BE2C (cell line): ENCODE results near the gene HLA-F.

Source experiments
- DNase-seq: peaks from one replicate; pipeline ENCODE4 v3.0.0-alpha.2; 2020
- H3K27me3 ChIP-seq: fragments of 250-450 bp; sonication (Bioruptor Pico); 2 replicates; pipeline ENCODE4 v1.5.1; 2020; ENCODE audit warnings: mild to moderate bottlenecking
- H3K36me3 ChIP-seq: fragments of 250-450 bp; sonication (Bioruptor Pico); 2 replicates; pipeline ENCODE4 v1.5.1; 2020; ENCODE audit warnings: mild to moderate bottlenecking
- H3K4me1 ChIP-seq: fragments of 250-450 bp; sonication (Bioruptor Pico); 2 replicates; pipeline ENCODE4 v1.5.1; 2020
- H3K4me3 ChIP-seq: 2 replicates; pipeline ENCODE4 v1.5.1; 2011; ENCODE audit warnings: low read depth, low read length
- H3K9me3 ChIP-seq: fragments of 250-450 bp; sonication (Bioruptor Pico); 2 replicates; pipeline ENCODE4 v1.5.1; 2020
- TF ChIP-seq, protein P1 (sequence below): IDR thresholded peaks from 2 replicates; pipeline ENCODE4 v1.5.1; 2012; ENCODE audit warnings: mild to moderate bottlenecking, low read depth, low read length

Gene HLA-F

DNA sequence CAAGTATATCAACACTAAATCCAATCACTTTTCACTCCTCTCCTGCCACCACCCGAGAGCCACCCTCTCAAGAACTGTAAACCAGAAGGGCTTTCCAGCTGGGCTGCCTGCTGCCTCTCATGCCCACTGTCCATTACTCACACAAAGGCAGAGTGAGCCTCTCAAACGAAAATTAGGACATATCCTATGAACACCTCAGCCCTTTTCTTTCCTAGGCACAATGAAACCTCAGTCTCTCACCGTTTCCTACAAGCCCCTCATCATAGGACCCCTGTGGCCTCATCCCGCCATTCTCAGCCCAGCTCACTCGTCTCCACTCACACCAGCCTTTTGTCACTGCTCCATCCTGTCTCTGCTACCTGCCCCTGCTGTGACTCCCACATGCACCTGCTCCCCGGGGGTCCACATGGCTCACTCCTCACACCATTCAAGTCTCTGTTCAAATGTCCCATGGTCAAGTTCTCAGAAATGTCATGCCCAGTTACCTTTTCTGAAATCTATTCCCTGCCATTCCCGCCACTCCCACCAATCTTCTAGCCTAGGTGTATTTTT is 7.4 kb downstream of the HLA-F start:
- no peaks in the 10 kb centered on the region for H3K4me1 ChIP-seq
- H3K4me3 ChIP-seq, result no peak overlapping the region
- no peak for DNase-seq
- H3K9me3 ChIP-seq, result no peaks in the 10 kb centered on the region; the same call in 1 of the 2 replicates
- TF ChIP-seq, protein P1, sequence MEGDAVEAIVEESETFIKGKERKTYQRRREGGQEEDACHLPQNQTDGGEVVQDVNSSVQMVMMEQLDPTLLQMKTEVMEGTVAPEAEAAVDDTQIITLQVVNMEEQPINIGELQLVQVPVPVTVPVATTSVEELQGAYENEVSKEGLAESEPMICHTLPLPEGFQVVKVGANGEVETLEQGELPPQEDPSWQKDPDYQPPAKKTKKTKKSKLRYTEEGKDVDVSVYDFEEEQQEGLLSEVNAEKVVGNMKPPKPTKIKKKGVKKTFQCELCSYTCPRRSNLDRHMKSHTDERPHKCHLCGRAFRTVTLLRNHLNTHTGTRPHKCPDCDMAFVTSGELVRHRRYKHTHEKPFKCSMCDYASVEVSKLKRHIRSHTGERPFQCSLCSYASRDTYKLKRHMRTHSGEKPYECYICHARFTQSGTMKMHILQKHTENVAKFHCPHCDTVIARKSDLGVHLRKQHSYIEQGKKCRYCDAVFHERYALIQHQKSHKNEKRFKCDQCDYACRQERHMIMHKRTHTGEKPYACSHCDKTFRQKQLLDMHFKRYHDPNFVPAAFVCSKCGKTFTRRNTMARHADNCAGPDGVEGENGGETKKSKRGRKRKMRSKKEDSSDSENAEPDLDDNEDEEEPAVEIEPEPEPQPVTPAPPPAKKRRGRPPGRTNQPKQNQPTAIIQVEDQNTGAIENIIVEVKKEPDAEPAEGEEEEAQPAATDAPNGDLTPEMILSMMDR, result no peak
- peaks cover 21% of the 10 kb centered on the region for H3K27me3 ChIP-seq
- H3K36me3 ChIP-seq, result no peaks in the 10 kb centered on the region

DNA sequence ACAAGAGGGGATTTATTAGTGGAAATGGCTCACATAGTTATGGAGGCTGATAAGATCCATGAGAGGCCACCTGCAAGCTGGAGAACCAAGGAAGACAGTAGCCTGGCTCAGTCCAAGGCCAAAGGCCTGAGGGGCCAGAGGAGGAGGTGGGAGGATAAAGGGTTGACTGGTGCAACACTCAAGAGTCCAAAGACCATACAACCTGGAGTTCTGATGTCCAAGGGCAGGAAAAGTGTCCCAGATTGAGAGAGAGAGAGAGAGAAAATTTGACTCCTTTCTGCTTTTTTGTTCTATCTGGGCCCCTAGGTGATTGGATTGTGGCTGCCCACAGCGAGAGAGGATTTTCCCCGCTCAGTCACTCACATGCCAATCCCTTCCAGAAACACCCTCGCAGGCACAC is 8.0 kb downstream of the HLA-F start:
- Histone ChIP-seq H3K27me3 (peaks cover 21% of the 10 kb centered on the region), H3K9me3 (no peaks in the 10 kb centered on the region; the same call in 1 of the 2 replicates), H3K4me1 (no peaks in the 10 kb centered on the region), H3K36me3 (no peaks in the 10 kb centered on the region), H3K4me3 (no peak overlapping the region)
- no peak for DNase-seq
- TF ChIP-seq, protein P1, result no peak

DNA sequence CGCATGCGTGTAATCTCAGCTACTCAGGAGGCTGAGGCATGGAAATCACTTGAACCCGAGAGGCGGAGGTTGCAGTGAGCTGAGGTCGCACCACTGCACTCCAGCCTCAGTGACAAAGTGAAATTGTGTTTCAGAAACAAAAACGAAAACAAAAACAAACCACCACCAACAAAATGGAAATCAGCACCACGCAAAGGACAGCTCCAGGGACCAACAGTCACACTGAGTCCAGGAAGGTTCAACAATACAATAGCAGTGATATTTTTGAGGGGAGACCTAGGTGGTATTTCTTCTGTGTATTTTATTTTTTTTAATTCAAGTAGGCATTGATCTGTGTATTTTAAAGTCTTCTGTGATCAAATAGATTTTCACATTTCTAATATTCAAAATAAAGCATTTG is 9.8 kb downstream of the HLA-F start:
- peaks cover 21% of the 10 kb centered on the region for H3K27me3 ChIP-seq
- TF ChIP-seq, protein P1, result no peak
- no peak for DNase-seq
- H3K4me1 ChIP-seq, result no peaks in the 10 kb centered on the region
- H3K36me3 ChIP-seq, result no peaks in the 10 kb centered on the region
- H3K4me3 ChIP-seq, result no peak overlapping the region
- no peaks in the 10 kb centered on the region; the same call in 1 of the 2 replicates for H3K9me3 ChIP-seq

DNA sequence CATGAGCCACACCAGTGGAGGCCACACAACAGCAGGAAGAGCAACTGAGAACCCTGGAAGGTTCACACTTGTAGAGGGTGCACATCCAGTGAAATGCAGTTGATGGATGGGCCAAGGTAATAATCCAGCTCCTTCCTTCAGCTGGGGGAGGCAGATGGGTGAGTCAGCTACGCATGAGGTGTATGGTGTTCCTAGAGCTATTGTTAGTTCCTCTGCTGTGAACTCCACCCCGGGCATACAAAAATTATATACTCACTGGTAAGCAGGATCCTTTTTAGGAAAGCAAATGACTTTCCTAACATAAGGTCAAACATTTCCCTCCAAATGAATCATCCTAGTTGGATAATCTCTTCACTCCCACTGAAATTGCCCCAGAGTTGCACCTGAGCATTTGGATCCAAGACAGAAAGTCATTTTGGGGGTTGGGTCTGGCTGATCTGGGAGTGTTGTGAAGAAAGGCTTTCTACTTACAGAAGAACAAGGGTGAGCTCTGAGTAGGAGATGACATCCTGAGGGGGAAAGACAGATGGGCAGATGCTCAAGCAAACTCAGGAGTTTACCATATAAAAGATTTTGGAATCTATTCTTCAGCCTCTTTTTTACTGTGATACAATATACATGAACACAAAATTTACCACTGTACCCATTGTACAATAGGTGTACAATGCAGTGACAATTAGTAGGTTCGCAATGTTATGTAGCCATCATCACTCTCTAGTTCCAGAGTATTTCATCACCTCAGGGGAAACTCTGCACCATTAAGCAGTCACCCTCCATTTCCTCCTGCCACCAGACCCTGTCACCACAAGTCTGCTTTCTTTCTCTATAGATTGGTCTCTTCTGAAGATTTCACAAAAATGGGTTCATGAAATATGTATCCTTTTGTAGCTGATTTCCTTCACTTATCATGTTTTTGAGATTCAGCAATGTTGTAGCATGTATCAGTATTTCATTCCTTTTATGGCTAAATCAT is 11.1 kb downstream of the HLA-F start:
- no peaks in the 10 kb centered on the region for H3K36me3 ChIP-seq
- DNase-seq, result no peak
- TF ChIP-seq, protein P1, result no peak

GRCh38 chr6:29736563-29736962 is 13.3 kb downstream of the HLA-F start:
- Histone ChIP-seq H3K9me3 (no peaks in the 10 kb centered on the region), H3K4me1 (no peaks in the 10 kb centered on the region), H3K27me3 (peaks cover 17% of the 10 kb centered on the region), H3K4me3 (no peak overlapping the region), H3K36me3 (no peaks in the 10 kb centered on the region)
- TF ChIP-seq, protein P1, result no peak
- DNase-seq, result no peak

More for the DNA sequence above, 11.1 kb downstream of the HLA-F start:
- Histone ChIP-seq H3K9me3 (no peaks in the 10 kb centered on the region; the same call in 1 of the 2 replicates), H3K27me3 (peaks cover 21% of the 10 kb centered on the region), H3K4me1 (no peaks in the 10 kb centered on the region), H3K4me3 (no peak overlapping the region)
